Lower lobe of right lung (tissue), 2 donors: Measurements from ENCODE around the gene ACOXL. TPM values are rescaled to one million over a fixed set of nuclear protein-coding genes. Genes with fewer than 3 reads are reported as not detected.

Experiments
- ATAC-seq, 2 donors: fragments of 200-7000 bp; cut with Tn5 transposase; one replicate each; pipeline ENCODE4 v1.9.1; 2020 to 2022; ENCODE audit warnings: mild to moderate bottlenecking in 2 of 2, moderate library complexity in 2 of 2
- DNase-seq: peaks from one replicate; pipeline ENCODE4 v3.0.0-alpha.2; 2020
- H3K27ac ChIP-seq: fragments of 200-600 bp; one replicate; pipeline ENCODE4 v1.8.0; 2022
- H3K27me3 ChIP-seq: fragments of 200-600 bp; one replicate; pipeline ENCODE4 v1.8.0; 2022; ENCODE audit warnings: low read depth
- H3K36me3 ChIP-seq: fragments of 200-600 bp; one replicate; pipeline ENCODE4 v1.8.0; 2022; ENCODE audit warnings: mild to moderate bottlenecking
- H3K4me1 ChIP-seq: fragments of 200-600 bp; one replicate; pipeline ENCODE4 v1.8.0; 2022
- H3K4me3 ChIP-seq: fragments of 200-600 bp; one replicate; pipeline ENCODE4 v1.8.0; 2022; ENCODE audit warnings: mild to moderate bottlenecking
- H3K9me3 ChIP-seq: fragments of 200-600 bp; one replicate; pipeline ENCODE4 v1.8.0; 2022
- intact Hi-C: fragments of 100-400 bp; cut with DNase I; formaldehyde crosslinking; loops from one replicate; pipeline ENCODE4 v1.11.0; 2022
- total RNA-seq: library from RNA; stranded (reverse); fragmentation: NEBNext Ultra II Directional; extraction: Animal tissue kit (Norgen Biotek cat#: 25700); gene quantifications from one replicate; pipeline ENCODE4 v1.2.1, GENCODE V29; 2021
- TF ChIP-seq, protein P1 (sequence below): fragments of 200-600 bp; IDR thresholded peaks from one replicate; pipeline ENCODE4 v1.8.0; 2022; ENCODE audit warnings: antibody characterized with exemption, mild to moderate bottlenecking
- donor health status: DM: no; HTN: yes; CAD: no; lungs with severe emphysema.

The ACOXL gene
- total RNA-seq, 1 donor from 2014 or later: 38.5 TPM

DNA sequence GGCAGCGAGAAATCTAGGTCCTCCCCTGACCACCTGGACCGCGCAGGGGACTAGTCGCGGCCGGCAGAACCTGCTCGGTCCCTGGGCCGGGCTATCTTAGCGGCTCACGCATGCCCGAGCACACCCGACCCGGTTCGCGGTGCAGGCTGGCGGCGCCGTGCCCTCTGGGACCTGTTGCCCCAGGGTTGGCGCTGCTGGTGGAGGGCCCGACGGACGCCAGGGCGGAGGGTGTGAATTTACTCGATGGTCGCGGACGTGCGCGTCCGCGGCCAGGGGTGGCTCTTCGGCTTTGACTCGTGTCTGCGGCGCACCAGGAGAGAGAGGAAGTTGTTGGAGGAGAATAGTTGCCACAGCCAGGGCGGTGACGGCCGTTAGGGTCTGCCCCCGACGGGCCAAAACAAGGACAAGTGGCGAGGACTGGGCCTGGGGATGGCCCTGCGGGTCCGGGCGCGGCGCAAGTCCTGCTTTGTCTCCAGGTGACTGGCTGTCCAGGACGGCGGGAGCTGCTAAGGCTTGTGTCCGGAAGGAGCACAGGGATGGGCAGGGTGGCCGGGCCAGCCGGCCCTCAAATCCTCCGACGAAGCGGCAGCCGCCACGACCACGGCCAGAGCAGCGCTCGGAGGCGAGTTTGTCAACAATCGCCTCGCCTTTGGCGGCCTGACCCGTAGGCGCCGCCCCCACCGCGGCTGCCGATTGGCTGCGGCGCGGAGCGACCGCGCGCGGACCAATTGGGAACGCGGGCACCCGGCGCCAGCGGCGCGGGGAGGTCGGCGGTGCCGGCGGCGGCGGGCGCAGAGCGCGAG lies 389.7 kb downstream of the ACOXL start:
- intact Hi-C loops: no loop called here
- peaks cover 52% of the 10 kb centered on the region for H3K4me1 ChIP-seq
- H3K27ac ChIP-seq: peak overlapping the region; percentile 91
- DNase-seq: peak; percentile 91
- peak; percentile 88 for ATAC-seq
- no peaks in the 10 kb centered on the region for H3K9me3 ChIP-seq
- peaks cover 22% of the 10 kb centered on the region for H3K27me3 ChIP-seq
- peaks cover 34% of the 10 kb centered on the region for H3K36me3 ChIP-seq
- peak overlapping the region; percentile 88 for H3K4me3 ChIP-seq
- TF ChIP-seq, protein P1, sequence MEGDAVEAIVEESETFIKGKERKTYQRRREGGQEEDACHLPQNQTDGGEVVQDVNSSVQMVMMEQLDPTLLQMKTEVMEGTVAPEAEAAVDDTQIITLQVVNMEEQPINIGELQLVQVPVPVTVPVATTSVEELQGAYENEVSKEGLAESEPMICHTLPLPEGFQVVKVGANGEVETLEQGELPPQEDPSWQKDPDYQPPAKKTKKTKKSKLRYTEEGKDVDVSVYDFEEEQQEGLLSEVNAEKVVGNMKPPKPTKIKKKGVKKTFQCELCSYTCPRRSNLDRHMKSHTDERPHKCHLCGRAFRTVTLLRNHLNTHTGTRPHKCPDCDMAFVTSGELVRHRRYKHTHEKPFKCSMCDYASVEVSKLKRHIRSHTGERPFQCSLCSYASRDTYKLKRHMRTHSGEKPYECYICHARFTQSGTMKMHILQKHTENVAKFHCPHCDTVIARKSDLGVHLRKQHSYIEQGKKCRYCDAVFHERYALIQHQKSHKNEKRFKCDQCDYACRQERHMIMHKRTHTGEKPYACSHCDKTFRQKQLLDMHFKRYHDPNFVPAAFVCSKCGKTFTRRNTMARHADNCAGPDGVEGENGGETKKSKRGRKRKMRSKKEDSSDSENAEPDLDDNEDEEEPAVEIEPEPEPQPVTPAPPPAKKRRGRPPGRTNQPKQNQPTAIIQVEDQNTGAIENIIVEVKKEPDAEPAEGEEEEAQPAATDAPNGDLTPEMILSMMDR: no peak

DNA sequence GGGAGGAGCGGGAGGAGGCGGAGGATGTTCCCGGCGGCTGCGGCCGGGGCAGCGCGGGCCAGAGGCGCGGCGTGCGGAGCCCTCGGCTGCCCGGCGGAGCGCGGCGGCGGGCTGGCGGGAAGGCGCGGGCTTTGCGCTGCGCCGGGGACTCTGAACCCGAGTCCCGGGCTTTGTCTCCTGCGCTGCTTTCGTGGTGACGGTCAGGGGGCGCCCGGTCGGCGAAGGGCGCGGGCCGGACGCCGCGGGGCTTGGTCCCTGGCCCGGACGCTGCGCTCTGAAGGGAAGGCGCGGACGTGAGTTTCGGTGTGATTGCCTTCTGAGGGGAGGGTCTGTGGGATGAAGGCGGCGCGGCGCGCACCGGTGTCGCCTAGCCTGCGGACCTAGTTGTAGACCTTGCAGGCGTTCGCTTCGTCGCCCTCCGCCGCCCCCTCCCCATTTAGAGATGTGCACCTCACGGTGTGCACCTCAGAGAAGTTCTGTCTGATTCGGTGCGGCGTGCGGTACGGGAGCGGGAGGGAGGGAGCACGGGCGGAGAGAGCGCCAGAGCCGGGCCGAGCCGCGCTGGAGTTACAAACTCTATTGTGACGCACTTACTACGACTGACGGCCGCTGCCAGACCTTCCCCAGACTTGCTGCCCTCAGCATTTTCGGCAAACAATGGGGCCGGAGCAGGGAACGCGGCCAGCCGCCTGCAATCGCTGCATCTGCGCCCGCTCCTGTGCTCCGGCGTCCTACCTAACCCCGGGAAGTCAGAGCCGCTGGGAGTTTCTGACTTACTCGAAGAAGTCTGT lies 390.5 kb downstream of the ACOXL start:
- intact Hi-C loops: no loop called here
- H3K36me3 ChIP-seq: peaks cover 42% of the 10 kb centered on the region
- ATAC-seq (peak; percentile 50 to 51), DNase-seq (peak; percentile 87)
- peak overlapping the region; percentile 91 for H3K27ac ChIP-seq
- H3K4me1 ChIP-seq: peaks cover 44% of the 10 kb centered on the region
- TF ChIP-seq, protein P1: no peak
- no peaks in the 10 kb centered on the region for H3K9me3 ChIP-seq
- peak overlapping the region; percentile 88 for H3K4me3 ChIP-seq
- H3K27me3 ChIP-seq: peaks cover 21% of the 10 kb centered on the region

DNA sequence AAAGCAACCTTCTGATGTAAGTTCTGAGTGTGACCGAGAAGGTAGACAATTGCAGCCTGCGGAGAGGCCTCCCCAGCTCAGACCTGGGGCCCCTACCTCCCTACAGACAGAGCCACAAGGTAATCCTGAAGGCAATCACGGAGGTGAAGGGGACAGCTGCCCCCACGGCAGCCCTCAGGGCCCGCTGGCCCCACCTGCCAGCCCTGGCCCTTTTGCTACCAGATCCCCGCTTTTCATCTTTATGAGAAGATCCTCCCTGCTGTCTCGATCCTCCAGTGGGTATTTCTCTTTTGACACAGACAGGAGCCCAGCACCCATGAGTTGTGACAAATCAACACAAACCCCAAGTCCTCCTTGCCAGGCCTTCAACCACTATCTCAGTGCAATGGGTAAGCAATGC lies 391.4 kb downstream of the ACOXL start:
- H3K27ac ChIP-seq: no peak overlapping the region
- ATAC-seq: no peak
- peaks cover 35% of the 10 kb centered on the region for H3K4me1 ChIP-seq
- intact Hi-C loops: no loop called here
- H3K9me3 ChIP-seq: no peaks in the 10 kb centered on the region
- TF ChIP-seq, protein P1: no peak
- peaks cover 49% of the 10 kb centered on the region for H3K36me3 ChIP-seq
- peaks cover 16% of the 10 kb centered on the region for H3K27me3 ChIP-seq
- no peak for DNase-seq
- H3K4me3 ChIP-seq: no peak overlapping the region

DNA sequence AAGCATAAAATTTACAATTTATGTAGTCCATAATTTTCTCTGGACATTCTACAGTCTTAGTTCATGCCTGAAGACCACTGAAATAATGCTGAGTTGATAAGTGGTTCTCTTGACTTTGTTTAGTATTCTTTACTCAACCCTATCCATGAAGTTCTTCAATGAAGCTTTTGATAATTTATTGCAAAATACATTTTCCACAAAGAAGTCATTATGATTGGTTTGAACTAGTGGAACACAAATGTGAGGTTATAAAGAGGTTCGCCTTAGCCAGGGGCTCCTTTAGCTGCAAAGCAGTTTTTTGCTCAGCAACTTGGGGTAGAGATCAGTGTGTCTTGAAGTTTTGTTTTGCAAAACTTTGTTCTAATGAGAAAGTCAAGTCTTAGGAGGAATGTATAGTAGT lies 394.2 kb downstream of the ACOXL start:
- H3K27me3 ChIP-seq: no peaks in the 10 kb centered on the region
- TF ChIP-seq, protein P1: no peak
- H3K4me3 ChIP-seq: no peak overlapping the region
- H3K4me1 ChIP-seq: peaks cover 19% of the 10 kb centered on the region
- no peak for DNase-seq
- no peak for ATAC-seq
- intact Hi-C loops: no loop called here
- no peaks in the 10 kb centered on the region for H3K9me3 ChIP-seq
- peaks cover 57% of the 10 kb centered on the region for H3K36me3 ChIP-seq
- H3K27ac ChIP-seq: no peak overlapping the region

DNA sequence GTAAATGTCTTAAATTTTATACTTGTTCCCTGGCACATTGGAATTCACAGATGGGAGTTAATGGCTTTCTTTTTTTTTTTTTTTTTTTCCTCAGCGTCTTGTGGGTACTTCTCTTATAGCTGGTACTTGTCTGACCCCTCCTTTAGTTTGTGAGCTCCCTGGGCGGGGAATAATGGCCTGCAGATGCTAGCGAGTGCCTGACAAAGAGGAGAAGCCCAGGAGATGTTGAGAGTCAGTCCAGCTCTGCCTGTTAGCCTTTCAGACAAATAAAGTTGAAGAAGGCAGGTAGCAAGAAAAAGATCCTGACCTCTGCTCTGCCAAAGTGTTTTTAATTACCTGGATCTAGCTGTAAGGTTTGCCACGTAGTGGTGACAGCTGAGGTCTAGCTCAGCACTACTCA lies 395.0 kb downstream of the ACOXL start:
- intact Hi-C loops: no loop called here
- ATAC-seq (no peak), DNase-seq (no peak)
- H3K4me1 ChIP-seq: peaks cover 19% of the 10 kb centered on the region
- TF ChIP-seq, protein P1: no peak
- no peaks in the 10 kb centered on the region for H3K9me3 ChIP-seq
- no peak overlapping the region for H3K4me3 ChIP-seq
- H3K27ac ChIP-seq: no peak overlapping the region
- peaks cover 57% of the 10 kb centered on the region for H3K36me3 ChIP-seq
- no peaks in the 10 kb centered on the region for H3K27me3 ChIP-seq
